NOMO-1 (cell line): ENCODE data around the gene DIP2C.
"Not testable (repeated sequence)": the region's sequence is repeated elsewhere in the genome, so short reads cannot be mapped to it uniquely, and the experiment has no call there.

Experiments used
- DNase-seq, 2 experiments: peaks; one replicate each; lab custom pipeline; 2025; ENCODE audit not compliant: unreplicated experiment in 2 of 2; lab: John Stamatoyannopoulos, UW

DIP2C gene

GRCh38 chr10:644076-644942 is 45.2 kb downstream of the DIP2C start:
- DNase-seq = no peak

- no peak for DNase-seq
Measured at GRCh38 chr10:642186-642890, 47.1 kb downstream of the DIP2C start.

GRCh38 chr10:641149-642010 is 48.1 kb downstream of the DIP2C start:
- DNase-seq = no peak

DNA sequence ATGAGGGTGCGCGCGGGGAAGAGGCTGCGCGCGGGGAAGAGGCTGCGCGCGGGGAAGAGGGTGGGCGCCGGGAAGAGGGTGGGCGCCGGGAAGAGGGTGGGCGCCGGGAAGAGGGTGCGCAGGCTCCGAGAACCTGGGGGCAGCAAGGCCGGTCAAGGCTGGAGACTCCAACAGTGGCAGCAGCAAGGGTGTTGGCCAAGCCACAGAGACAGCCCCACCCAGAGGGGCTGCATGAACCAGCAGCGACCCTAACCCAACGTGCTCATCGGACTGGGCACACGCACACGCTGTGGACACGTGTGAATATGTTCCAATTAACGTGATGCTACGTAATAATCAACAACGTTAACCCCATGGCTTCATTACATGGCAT is 48.8 kb downstream of the DIP2C start:
- no peak for DNase-seq

GRCh38 chr10:639751-640672 is 49.5 kb downstream of the DIP2C start:
- no peak for DNase-seq

- DNase-seq = no peak
Measured at GRCh38 chr10:639001-639750, 50.3 kb downstream of the DIP2C start.

- no peak for DNase-seq
Measured at GRCh38 chr10:637771-638195, 51.7 kb downstream of the DIP2C start.

GRCh38 chr10:637221-637620 is 52.2 kb downstream of the DIP2C start:
- no peak for DNase-seq

DNA sequence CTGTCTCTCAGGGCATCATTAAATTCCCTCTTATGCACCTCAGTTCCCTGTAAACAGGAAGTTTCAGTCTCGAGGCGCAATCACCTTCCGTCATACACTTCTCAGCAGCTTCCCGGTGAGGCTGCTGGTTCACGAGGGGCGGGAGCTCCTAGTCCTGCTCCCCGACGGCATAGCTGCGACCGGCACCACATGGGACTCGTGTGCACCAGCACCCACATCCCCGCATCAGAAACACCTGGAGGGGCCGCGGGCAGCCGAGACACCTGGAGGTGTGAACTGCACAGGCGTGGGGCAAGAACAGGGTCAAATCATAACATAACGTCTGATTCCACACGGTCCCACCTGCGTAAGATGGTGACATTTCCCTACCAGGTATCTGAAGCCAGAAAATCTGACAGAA is 52.7 kb downstream of the DIP2C start:
- DNase-seq = no peak

DNA sequence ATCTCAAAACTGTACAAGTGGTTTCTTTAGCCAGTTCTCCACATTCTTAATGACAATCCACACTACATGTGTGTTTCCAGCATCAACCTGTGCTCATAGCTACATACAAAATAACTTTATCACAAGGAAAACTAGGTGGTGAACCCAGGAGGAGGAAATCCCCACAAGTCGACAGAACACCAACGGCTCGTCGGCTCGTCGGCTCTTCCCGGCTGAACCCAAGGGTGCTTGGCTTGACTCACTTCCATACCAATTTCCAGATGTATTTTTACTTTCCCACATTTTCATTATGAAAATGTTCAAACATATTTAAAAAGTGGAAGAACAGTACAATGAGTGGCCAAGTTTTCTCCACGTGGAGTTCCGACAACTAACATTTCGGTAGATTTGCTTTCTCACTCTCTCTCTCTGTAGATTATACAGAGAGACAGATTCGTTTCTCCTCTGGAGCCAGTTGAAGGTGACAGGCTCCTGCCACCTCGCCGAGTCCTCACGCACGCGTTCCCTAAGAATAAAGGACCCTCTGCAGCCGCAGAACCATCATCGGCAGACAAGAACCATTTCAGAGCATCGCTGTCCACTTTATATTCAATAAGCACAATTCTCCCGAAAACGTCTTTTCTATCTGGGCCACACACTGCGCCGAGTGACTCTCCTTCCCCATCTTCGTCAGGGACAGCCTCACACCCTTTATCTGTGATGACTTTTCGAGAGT is 53.3 kb downstream of the DIP2C start:
- DNase-seq = no peak

DNA sequence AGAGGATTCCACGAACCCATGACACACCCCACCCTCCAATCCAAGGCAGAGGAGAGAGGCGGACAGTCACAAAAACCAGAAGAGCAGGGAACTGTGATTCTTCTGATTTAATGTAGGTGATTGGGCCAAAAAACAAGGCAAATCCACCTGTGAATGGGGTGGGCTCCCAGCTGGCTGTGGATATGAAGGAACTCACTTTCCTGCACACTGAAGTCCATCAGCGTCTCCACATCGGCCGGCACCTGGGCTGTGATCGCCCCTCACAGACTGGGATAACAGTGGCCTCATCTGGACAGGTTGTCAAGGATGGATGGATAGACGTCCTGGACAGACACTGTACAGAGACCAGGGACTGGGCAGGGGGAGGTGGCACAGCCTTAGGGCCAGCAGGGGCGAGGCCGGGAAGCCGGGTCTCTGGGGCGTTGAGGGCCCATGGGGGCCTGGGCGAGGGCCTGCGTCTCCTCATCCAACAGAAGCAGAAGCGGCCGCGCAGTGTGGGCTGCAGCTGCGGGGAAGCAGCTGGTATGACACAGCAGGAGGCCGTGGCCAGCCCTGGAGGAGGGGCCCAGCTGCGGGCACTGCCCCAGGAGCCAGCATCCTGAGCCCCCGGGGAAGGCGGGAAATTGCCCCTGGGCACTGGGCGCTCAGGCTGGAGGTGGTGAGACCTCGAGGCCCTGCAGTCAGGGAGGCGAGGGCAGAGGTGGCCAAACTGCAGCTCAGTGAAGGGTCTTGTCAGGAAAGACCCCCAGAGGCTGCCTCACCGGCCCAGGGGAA is 54.2 kb downstream of the DIP2C start:
- no peak for DNase-seq

GRCh38 chr10:634256-634655 is 55.2 kb downstream of the DIP2C start:
- DNase-seq = no peak

- DNase-seq = no peak
Measured at GRCh38 chr10:633279-634245, 55.9 kb downstream of the DIP2C start.

DNA sequence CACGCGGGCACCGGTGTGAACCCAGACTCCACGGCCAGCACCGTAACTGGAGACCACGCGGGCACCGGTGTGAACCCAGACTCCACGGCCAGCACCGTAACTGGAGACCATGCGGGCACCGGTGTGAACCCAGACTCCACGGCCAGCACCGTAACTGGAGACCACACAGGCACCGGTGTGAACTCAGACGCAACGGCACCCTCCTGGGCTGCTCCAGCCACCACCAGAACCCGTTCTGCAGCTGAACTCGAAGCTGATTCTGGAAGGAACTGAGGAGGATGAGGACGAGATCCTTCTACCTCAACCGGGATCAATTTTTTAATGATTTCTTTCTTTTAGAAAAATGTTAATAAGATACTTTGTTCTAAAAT is 56.7 kb downstream of the DIP2C start:
- DNase-seq = not testable (repeated sequence)

DNA sequence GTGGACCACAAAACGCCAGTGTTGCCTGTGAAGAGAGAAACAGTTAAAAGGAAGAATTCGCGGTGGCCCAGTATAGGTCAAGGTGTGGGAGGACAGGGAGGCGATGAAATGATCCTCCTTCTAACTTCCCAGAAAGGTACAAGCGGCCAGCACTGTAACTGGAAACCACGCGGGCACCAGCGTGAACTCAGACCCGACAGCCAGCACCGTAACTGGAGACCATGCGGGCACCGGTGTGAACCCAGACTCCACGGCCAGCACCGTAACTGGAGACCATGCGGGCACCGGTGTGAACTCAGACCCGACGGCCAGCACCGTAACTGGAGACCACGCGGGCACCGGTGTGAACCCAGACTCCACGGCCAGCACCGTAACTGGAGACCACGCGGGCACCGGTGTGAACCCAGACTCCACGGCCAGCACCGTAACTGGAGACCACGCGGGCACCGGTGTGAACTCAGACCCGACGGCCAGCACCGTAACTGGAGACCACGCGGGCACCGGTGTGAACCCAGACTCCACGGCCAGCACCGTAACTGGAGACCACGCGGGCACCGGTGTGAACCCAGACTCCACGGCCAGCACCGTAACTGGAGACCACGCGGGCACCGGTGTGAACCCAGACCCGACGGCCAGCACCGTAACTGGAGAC is 57.2 kb downstream of the DIP2C start:
- DNase-seq = not testable (repeated sequence)

DNA sequence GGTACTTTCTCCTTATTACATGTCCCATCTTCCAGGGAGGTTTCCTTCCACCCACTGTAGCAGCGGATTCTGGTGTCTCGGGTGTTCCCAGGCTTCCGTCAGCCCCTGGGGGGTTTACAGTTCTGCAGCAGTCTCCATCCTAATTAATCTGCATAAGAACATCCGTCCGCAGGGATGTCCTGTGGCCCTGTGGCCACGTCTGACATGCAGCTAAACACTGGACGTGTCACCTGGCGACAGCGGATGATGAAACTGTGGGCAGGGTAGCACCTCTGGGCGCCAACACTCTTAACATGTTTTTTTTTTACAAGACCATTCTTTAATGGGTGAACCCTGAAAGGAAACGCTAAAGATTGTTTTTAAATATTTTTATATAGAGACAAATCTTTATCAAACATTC is 58.2 kb downstream of the DIP2C start:
- DNase-seq = no peak
